Hepatic stellate cell (primary cell): ENCODE data around the gene EPHA10.
A peak's percentile ranks its signal among the peaks of the same experiment; 100 is the strongest.

Source experiments
- DNase-seq: peaks from one replicate; pipeline ENCODE4 v3.0.0; 2011; ENCODE audit warnings: low spot score

EPHA10 gene

DNA sequence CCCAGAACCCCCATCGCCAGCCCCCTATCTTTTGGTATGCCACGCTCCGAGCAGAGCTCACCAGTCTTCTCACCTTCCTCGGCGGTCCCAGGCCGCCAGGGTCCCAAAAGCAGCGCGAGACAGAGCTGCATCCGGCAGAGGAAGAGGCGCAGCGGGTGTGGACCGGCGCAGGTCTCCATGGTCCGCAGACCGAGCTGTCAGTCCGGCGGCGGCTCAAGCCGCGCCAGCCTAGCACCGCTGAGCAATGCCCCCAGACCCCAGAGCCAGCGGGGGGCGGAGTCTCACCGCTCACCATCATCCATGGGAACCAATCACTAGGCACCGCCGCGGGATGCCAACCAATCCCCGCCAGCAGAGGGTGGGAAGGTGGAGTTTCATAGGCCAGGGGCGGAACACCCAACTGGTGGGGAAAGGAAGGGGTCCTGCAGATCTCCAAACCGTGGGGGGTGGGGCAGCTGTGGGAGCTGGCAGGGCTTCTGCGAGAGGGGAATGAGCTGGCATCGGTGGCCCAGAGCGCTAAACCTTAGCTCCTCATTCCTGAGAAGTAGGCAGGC is at the start of gene EPHA10:
Gene EPHA10, minus strand, starts transcription at position 233 of the 554 bp plus-strand sequence. Its CDS starts 54 bp downstream, at position 179.
- no peak for DNase-seq

- DNase-seq: no peak
Measured at GRCh38 chr1:37814252-37814651, 49.3 kb upstream of the EPHA10 start.

DNA sequence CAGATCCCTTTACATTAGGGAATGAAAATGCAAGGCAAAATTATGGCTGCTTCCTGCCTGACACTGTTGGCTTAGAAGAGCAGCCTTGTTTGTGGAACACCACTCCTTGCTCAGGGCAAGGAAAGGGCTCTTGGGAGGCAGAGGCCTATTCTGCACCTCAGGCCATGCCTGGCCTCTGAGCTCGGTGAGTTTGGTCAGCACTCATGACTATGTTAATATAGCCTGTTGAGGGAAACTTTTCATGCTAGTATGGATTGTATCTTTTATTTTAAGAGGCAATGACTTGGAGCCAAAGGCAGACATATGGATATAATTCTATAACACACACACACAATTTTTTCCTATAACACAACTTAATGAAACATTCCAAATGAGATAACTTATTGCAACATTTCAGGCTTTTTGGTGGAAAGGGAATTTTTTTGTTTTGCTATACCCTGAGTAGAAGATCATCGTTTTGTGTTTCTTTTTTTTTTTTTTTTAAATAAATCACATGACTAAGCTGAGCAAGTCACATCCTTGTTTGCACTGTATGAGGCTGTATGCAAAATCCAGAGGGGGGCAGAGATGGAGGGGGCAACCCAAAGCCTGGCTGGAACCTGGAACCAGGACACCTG is 48.7 kb upstream of the EPHA10 start:
- no peak for DNase-seq

GRCh38 chr1:37811027-37811655 is 46.2 kb upstream of the EPHA10 start:
- DNase-seq: peak; percentile 69

DNA sequence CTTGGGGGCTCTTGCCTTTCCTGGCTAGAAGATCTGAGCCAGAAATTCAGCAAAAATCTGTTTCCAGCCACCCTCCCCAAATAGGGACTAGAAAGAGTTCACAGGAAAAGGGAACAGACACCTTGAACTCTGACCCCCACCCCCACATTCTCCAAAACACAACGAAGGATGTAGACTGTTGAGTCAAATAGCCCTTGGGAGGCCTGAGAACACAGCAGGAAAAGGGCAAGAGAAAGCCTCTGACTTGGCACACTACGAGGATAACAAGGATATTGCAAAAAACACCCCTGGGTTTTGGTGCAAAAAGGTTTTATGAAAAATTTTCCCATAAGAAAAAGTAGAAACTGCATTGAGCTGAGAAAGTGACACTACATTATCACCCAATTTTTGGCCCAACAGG is 45.0 kb upstream of the EPHA10 start:
- DNase-seq: no peak

- peak; percentile 94 for DNase-seq
Measured at GRCh38 chr1:37808369-37809319, 43.7 kb upstream of the EPHA10 start.

DNA sequence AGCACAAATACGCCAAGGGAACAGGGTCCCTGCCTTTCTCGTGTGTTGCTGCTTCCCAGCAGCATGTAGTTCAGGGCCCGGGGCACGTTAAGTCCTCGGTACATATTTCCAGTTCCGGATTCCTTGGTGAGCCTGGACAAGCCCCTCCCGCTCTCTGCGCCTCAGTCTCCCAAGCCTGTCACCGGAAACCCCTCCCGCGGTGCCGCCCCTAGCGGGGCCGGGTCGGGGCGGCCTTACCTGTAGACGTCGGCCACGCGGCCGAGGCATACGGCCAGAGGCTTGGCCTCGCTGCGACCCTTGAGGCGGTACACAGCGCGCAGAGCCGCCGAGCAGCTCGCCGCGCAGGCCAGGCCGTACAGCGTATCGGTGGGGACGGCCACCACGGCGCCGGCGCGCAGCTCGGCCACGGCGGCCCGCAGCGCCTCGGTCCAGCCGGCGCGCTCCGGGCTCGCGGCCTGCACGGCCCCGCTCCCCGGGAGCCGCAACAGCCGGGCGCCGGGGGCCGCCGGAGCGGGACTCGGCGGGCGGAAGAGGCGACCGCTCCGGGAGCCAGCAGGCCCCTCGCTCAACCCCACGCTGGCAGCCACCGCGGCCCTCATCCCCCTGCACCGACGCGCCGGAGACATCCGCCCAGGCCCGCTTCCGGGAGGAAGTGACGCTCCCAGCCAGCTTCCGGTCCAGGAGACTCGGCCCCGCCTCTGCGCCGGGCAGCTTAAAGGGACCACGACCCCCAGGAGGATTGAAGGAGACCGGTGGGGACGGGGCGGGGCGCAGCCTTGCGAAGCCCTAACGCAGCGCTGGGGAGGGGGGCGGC is 42.8 kb upstream of the EPHA10 start, which contains the start of the genes C1orf122 and YRDC:
Gene C1orf122, plus strand, starts transcription at position 236 of the 814 bp plus-strand sequence. CDS start 615 bp downstream, outside the sequence.
Gene YRDC, minus strand, starts transcription at position 654 of the 814 bp plus-strand sequence. Its CDS starts 28 bp downstream, at position 626.
- peak; percentile 99 for DNase-seq

DNA sequence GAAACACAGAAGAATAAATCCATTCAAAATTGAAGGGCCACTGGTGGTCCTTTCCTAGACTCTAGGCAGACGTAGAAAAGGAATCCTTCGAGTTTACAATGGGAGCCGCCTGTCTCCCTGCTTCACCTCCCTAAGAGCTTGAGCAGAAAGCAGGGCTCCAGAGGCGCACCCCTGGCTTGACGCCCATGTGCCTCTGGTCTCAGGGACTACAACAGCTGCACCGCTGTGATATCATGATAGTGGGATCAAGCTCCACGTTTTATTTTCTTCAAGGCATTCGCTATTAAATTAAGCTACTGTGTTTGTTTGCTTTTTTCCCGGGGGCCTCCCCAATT is 42.3 kb upstream of the EPHA10 start:
- DNase-seq: no peak

GRCh38 chr1:37802439-37802838 is 37.5 kb upstream of the EPHA10 start:
- DNase-seq: no peak

DNA sequence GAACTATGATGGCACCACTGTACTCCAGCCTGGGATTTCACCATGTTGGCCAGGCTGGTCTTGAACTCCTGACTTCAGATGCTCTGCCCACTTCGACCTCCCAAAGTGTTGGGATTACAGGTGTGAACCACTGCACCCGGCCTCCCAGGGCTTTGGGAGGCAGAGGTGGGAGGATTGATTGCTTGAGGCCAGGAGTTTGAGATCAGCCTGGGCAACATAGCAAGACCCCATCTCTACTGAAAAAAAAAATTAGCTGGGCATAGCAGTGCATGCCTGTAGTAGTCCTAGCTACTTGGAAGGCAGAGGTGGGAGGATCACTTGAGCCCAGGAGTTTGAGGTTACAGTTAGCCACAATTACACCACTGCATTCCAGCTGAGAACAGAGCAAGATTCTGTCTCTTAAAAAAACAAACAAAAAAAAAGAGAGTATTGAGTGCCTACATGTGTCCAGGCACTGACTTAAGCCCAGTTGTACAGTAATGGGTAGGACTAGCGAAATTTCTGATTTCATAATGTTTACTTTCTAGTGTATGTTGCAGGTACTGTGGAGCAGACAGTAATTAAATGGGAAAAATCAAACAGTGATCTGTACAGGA is 32.9 kb upstream of the EPHA10 start:
- peak; percentile 71 for DNase-seq

DNA sequence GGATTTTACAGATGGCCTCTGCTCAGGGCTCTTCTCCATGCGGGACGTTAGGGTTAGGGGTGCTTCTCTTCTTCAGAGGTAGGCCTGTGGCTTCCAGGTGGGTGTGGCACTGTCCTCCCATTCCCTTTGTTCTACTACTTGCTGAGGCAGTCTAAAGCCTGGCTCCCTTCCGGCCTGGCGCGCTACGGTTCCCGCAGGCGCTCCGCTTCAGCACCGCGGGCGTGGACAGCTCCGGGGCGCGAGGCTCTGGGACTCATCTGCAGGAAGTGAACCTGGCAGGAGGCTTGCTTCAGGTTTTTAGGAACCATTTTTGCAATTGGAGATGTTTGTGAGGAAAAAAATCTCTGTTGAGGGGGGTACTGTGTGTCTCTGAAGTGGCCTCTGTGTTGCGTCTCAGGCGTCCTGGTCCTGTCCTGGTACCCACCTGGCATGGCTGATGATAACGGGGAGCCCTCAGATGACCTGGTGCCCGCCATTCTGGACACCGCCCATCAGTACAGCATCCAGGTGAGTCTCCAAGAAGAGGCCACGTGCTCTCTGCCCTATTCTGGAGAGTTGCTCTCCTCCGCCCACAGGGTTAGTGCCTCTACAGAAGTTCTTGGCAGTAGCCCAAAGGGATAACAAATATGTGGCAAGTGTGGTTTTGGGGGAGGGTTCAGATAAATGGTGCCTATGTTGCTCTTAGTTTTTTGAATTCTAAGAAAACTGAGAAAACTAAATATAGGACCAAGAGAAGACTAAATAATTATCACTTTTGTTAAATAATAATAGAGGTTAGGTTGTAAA is 30.6 kb upstream of the EPHA10 start:
- DNase-seq: peak; percentile 55

- no peak for DNase-seq
Measured at GRCh38 chr1:37794372-37795339, 29.7 kb upstream of the EPHA10 start.

GRCh38 chr1:37793773-37794371 is 29.0 kb upstream of the EPHA10 start, which contains the start of gene MANEAL:
TSS of gene MANEAL (plus strand) at chr1:37793847. CDS start at chr1:37794183, 336 bp downstream.
- DNase-seq: peak; percentile 81

GRCh38 chr1:37792943-37793686 is 28.2 kb upstream of the EPHA10 start:
- no peak for DNase-seq

DNA sequence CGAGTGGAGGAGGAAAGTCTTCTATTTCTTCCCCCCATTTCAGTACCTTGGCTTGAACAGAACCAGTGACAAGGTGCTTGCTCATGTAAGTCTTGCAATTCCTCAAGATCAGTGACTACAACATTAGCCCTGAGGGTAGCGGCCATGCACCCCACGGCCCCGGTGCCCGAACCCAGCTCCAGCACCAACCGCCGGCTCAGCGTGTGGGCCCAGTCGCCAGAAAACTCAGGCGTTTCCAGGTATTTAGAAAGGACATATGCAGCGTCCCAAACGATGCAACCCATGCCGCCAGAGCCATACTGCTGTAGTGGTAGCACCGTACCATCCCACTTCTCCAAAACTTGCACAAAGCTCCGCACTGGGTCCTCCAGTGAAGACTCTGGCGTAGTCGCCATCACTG is 17.6 kb upstream of the EPHA10 start:
- no peak for DNase-seq

- no peak for DNase-seq
Measured at GRCh38 chr1:37778654-37779053, 13.7 kb upstream of the EPHA10 start.

DNA sequence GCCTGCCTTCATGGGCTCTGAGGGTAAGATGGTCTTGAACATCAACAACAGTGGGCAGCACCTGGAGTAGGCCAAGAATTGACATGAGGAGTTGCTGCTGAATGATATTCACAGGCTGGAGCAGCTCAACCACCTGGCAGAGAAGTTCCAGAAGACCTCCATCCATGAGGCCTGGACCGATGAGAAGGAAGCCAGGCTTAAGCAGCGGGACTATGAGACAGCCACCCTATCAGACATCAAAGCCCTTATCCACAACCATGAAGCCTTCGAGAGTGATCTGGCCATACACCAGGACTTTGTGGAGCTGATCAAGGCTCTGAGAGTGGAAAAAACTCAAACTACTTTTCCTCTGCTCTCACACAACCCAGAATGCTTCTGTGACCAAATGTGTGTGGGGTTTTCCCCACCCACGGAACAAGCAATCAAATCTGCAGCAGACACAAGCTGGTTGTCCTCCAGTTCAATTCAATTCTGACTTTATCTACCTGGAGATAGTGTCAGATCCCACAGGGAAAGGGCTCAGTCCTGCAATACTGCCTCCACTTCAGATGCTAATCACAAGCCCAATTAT is 12.1 kb upstream of the EPHA10 start:
- DNase-seq: no peak
